ENCODE results near the gene CHN2. TPM values are rescaled to one million over a fixed set of nuclear protein-coding genes. Genes with fewer than 3 reads are reported as not detected.

Gene CHN2
- total RNA-seq, 1 experiment from 2014 or later, result 3.6 TPM

DNA sequence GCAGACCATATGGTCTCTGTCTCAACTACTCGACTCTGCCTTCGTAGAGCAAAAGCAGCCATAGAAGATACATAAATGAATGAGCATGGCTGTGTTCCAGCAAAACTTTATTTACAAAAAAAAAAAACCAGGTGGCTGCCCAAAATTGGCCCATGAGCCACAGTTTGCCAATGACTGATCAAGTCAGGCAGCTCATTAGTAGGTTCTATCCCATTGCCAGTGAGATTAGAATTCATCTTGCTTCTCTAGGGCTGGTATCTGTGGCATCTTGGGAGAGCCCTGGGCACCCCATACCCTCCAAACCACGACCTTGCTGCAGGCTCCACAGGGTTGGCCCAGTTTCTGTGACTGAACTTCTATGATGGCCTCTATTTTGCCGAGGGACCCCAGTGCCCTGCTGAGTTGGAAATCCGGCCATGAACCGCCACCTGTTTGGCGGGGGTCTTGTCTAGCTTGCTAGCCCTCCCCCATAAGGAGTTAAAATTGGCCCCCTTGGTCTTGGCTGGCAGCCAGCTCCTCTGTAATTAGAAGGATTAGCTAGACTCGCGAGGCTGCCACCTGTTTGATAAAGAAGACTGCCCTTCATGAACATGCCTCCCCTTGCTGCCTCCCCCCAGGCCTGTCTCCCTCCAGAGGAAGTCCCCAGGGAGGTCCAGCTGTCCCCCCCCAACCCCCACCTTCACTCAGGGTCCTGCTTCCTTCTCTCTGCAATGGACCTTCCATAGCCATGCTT, 83.9 kb downstream of the CHN2 start:
- DNase-seq (ENCODE audit: extremely low read depth, low read depth), result no peak

DNA sequence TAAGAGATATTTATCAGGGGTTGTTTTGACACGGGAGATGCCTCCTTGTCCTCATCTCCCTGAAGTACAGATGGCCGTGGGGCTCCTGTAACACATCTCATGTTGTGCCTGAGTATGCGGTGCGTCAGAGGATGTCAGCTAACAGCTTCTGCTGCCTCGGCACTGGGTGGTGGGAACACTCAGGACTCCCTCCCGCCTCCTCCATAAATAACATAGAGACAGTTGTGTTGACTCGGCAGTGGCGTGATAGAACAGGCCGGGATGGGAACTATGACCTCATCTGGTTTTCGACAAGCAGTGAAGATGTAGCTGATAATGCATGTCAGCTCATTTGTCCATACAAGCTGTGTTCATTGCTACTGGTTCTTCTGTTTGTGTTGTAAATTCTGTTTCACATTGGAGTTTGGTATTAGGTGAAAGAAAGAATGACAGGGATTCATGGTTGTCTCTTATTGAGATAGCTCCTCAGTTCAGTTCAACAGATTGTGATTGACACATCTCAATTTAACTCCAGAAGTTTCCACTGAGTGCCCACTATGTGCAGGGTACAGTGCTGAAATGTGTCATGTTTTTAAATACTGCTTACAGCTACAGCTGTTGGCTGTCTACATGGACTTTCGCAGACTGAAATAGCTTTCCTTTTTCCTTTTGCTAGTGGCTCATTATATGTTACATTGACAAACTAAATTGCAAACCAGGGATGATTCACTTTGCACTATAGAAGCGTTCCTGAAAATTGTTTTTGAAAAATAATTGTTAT, 87.4 kb downstream of the CHN2 start:
- no peak for DNase-seq (ENCODE audit: extremely low read depth, low read depth)

DNA sequence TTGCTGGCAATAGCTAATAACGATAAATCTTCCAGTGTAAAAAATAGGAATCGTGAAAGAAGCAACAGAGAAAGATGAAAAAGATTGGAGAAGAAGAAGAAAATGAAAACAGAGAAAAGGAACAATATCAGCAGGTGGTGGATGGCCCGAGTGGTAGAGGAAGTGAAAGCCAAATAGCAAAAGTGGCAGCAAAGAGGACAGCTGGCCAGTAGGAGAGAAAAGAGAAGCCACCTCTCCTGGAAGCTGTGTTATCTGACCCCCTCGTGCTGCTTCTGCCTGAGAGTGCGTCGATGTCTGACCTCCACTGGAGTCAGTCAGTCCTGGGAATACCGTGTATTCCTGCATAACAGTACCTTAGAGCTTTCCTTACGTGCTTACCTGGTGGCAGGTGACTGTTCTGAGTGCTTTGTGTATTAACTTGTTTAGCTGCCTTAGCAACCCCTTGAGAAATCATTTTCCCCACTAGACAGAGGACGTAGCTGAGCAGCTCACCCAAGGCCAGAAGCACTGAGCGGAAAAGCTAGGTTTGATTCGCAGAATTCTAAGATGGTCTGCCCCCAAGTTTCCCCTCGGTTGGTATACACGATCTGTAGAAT, 88.3 kb downstream of the CHN2 start:
- DNase-seq (ENCODE audit: extremely low read depth, low read depth), result no peak

DNA sequence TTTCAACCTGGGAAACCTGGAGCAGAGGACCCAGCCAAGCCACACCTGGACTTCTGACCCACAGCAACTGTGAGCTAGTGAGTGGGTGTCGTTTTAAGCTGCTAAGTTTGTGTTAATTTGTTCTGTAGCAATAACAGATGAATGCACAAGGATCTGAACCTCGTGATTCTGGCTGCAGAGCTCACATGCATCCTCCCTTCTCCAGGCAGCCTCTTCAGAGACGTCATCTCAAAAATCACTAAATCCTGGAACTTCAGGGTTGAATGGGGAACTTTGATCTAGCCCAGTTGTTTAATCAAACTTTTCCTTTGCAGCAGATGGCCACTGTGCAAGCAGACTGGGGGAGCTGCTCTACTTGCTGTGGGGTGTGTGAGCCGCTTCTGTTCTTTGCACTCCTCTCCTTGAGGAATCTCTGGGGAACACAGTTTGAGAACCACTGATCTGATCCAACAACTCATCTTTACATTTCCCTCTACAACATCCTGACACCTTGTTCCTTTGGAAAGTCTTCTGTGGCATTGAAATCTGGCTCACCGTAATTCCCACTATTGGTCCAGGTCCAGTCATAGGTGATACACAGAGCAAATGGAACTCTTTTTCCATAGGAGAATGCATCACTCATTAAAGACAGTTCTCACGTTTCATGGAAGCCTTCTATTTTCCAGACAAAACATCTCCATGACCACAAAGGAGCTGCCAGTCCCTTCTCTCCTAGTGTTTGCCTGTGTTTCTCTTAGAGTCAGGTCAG, 90.3 kb downstream of the CHN2 start:
- DNase-seq (ENCODE audit: extremely low read depth, low read depth), result no peak

DNA sequence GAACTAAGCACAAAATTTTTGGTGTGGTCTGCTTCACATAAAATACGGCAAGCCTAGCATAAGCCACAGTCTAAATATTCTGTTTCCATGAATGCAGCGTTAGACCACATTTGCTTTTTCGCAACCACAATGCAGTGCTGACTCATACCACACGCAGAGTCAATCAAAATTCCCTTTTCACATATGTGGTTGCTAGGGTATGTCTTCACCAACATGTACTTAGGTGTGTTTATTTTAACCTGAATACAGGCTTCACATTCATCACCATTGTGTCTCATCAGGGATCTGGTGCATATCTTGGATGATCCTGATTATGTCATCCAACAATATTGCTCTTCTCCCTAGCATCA, 90.8 kb downstream of the CHN2 start:
- DNase-seq (ENCODE audit: extremely low read depth, low read depth), result no peak

DNA sequence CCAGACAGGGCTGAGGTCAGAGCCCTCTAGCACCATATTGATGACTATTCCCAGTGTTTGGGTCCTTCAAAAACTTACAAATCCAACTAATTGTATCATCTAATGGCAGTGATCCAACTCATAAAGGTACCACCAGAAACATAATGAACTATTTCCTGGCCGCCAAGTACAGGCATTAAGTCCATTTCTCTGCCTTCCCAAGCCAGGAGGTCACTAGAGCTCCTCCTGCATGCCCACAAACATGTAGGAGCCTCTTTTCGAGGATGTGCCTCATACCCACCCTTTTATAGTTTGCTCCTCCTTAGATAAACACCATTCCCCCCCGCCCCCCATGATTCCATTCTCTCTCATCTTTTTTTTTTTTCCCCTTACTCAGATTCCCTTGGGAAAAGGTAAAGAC, 91.3 kb downstream of the CHN2 start:
- DNase-seq (ENCODE audit: extremely low read depth, low read depth), result no peak

DNA sequence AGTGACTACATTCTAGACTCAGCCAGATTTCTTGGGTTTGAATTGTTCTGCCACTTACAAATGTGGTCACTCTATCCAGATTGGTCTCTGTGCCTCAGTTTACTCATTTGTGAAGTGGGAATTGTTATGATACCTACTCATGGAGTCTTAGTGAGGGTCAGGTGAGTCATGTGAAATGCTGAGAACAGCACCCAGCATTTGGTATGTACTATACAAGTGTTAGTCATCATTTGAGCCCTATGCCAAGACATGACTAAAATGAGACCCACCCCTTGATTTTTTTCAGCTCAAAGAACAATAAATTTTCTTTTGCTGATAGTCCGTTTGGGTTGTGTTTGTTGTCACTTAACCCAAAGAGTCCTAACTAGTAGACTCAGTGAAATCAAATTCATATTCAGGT, 92.8 kb downstream of the CHN2 start:
- DNase-seq (ENCODE audit: extremely low read depth, low read depth), result peak; percentile 11

DNA sequence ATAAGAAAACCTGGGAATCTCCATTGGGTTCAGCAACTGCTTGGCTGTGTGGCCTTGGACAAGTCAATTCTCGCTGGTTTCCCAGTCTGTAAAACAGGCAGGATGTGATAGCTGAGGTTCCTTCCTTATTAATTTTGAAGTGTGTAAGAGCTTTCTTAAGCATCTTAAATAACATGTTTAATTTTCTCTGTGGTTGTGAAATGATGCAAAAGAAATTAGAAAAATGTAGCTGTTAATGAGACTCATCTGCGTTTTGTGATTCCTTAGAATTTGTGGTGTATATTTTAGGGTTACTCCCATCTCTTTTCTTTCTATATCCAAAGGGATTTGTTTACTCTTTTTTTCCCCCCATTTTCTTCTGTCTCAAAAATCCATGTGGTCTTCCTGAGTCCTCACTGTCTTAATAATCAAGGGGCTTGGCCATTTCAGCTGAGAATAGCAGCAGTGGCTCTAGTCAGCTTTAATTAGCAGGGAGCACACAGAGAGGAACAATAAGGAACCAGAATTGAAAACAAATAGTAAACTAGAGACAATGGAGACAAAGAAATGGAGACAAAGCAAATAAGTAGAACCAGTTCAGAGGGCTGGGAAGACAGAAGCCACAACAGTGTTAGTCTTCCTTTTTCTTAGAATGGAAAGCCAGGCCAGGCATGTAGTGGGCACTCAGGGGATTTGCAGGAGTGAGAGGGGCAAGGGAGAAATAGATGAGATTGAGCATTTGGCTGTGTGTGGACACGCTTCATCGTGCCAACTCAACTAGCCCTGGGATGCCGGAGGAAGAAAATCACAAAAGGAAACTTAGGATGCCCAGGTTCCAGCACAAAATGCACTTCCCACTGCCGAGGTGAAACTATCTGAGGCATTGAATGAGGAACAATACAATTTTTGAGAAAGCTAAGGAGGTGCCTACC, 93.9 kb downstream of the CHN2 start:
- DNase-seq (ENCODE audit: extremely low read depth, low read depth), result no peak

DNA sequence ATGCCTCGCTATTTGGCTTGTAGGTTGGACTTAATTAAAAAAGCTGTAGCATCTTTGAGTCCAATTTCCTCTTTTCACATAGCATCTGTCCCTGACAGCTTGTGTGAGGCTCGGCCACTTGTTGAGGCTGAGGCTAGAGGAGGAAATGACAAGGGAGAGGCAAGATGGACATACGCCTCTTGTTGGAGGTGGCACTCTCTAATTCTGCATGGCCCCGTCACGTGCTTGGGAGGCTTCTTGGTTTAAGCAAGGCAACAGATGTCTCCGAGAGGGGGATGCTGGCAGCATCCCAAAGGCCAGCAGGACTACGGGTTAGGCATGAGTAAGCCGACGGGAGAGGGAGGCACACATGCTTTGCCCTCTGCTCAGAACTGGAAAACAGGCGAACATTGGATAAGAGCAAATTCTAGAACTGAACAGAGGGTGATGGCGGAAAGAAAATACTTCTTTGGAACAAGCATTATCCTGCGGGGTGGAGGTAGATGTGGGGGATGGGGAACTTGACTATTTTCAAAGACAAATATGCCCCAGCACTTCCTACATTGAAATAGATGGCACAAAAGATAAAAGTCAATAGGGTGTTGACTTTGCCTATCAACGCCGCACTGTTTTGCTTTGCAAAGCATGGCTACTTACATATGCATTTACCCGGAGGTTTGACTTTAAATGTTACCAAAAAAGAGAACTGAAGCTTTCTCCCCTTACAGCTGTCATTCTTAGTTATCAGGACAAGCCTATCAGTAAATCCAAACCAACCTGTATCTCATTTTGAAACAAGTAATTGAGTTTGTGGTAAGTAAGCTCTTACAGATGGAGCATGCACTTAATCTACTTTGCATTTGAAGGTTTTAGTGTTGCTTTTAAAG, 94.8 kb downstream of the CHN2 start:
- no peak for DNase-seq (ENCODE audit: extremely low read depth, low read depth)

DNA sequence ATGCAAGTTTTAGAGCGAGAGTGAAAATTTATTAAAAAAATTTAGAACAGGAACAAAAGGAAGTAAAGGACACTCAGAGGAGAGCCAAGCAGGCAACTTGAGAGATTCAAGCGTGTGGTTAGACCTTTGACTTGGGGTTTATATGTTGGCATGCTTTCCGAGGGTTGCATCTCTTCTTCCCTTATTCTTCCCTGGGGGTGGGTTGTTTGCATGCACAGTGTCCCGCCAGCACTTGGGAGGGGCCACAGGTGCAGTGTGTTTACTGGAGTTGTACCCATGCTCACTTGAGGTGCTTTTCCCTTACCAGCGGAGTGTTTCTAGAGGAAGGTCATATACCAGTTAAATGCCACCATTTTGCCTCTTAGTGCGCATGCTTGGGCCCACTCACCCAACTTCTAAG, 96.3 kb downstream of the CHN2 start:
- no peak for DNase-seq (ENCODE audit: extremely low read depth, low read depth)

DNA sequence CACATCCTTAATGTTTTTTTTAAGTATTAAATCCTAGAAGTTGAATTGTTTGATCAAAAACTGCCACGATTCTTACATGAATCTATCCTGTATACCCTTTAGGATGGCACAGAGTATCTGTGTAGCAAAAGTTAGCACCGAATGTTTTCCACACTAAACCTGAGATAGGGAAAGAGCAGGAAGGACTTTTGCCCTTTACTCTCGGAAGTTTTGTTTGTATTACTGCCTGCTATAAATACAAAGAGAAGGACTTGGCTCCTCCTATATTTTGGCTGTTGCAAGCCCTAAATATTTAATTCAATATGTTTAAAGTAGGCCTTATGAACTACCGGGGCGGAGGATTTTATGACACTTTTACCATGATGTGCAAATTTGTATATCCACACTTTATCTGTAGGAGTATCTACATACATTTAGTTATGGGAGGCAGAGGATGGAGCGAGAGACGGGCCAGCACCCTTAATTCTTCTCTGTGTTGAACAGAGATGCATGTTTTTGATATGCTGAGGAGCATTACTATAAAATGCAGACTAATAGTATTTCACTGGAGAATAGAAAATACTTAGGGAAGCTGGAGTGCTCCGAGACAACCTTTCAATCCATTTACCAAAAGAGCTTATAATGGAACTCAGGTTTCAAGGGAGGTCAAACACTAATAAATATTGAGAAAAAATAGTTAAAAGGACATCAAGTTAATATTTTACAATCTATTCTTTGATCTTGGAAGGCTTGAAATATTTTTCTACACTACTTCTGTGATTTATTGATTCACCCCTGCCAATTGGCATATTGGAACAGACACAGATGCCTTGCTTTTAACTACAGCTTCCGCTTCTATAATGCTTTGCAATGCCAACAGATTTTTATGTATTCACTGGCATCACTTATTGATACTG, 97.4 kb downstream of the CHN2 start:
- DNase-seq (ENCODE audit: extremely low read depth, low read depth), result no peak

DNA sequence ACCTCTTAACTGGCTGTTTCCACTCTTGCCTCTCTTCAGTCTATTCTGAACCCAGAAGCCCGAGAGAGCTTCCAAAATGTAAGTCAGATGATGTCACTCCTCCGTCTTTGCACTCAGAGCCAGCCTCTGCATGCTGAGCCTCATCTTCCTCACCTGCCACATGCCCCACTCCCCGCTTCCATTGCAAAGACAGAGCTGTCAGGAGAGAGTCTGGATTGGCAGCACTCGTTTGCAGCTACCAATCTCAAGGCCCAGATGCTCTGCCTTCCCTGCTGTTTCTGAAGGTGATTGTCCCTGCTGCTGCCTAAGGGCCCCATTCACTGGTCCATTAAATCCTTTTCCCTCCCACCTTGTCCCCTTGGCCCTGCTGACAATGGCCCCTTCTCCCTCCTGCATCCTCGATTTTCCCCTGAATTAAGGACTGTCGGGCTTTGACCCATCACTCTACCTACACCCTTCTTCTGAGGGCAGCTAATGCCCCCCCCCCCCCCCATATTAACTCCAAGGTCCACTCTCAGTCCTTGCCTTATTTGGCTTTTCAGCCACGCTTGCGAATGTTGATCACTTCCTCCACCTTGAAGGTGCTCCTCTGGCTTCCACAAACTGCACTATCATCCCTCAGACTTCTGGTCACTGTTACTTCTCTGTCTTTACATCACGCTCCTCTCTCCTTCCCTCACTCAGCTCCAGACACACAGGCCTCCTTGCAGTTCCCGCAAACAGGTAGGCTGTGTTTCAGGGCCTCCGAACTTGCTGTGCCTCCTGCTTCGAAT, 98.5 kb downstream of the CHN2 start:
- no peak for DNase-seq (ENCODE audit: extremely low read depth, low read depth)

DNA sequence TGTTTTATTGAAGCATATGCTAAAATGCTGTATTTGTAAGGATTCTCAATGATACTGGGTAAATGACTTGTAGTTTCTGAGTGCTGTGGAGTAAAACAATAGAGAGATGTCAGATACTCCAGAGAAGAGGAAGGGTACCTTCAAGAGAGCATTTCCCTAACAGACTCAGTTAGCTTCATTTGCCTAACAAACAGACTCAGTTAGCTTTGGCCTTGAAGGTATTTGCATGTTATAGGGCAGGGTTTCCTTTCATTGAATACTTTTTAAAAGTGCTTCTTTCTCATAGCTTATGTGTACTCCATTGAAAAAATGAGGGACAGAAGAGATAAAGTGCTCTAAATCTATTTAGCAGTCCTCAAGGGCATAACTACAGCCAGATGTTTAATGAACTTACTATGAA, 101.8 kb downstream of the CHN2 start:
- DNase-seq (ENCODE audit: extremely low read depth, low read depth), result no peak

DNA sequence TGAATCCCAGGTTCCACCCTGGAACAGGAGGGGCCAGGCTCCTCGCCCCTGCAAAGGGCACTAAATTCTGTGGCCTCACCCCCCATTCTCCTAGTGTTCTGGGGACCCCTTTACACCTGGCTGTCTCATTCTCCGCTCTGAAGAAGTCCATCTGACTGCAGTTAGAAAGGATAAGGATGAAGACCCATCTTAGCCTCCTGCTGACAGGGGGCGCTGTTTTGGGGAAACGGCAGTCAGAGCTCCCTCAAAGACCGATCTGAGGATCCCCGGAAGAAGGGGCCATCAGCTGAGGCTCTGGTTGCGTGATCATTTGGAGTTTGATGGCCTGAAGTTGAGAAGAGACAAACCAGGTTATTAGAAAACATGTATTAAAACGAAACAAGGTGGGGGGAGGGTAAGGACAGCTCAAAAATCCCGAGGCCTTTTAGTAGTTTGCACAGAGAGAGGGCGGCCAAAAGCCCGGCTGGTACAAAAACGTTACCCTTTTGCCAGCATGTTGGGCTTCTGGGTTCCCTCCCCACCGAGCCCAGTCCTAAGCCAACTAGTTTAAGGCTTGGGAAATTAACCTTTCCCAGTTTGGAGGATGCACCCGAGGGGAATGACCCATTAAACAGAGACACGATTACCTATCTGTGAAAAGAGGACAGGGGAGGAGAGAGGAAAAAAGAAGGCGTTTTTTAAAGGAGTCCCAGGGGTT, 102.8 kb downstream of the CHN2 start:
- no peak for DNase-seq (ENCODE audit: extremely low read depth, low read depth)

DNA sequence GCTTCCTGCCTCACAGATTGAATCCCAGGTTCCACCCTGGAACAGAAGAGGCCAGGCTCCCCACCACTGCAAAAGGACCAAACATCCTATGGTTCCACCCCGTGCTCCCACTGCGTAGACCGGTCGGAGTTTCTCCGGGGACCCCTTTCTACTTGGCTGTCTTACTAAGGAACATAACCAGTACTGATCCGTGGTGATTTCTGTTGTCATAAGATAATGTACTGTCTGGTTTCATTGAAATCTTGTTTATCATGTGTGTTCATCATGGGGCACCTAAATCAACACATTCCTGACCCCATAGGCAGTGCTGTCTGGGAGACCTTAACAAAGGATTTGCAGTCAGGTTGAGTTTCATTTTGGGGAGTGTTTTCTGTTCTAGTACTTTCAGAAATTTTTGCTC, 104.5 kb downstream of the CHN2 start:
- DNase-seq (ENCODE audit: extremely low read depth, low read depth), result no peak

DNA sequence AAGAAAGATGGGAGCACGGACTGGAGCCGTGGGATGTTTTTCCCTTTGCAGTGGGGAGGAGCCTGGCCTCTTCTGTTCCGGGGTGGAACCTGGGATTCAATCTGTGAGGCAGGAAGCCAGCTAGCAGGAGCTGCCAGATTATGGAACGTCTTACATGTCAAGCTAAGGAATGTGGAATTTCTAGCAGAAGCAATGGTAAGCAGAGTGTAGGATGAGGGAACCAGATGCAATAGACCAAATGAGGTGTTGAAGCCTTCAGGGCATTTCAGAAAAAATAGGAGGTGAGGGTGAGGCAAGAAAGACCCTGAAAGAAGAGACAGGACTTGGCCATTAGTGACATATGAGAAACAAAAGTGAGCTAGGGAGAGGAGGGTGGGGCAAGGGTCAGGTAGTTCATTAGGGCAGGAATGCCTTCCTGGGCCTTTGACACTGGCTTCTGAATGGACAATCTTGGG, 105.5 kb downstream of the CHN2 start:
- no peak for DNase-seq (ENCODE audit: extremely low read depth, low read depth)

DNA sequence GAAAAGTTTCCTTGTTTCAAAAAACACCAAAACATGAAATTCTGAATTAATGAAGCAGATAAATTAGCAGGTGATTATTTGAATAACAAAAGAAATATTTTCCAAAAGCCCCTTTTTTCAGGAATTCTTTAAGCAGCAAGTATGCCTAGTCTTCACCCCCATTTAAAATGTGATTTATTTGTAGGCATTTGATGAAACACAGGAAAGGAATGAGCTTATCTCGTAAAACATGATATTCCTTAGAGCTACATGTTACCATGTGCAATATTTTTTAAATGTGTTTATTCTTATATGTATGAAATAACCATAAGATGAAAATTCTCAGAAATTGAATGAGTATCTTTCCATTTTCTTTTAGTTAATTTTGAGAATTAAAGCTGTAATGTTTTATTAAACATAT, 106.1 kb downstream of the CHN2 start:
- DNase-seq (ENCODE audit: extremely low read depth, low read depth), result no peak

Data from NCI-H460 (cell line).